Right cardiac atrium (tissue), 5 donors: ENCODE measurements around the gene RNU1-3. TPM values are rescaled to one million over a fixed set of nuclear protein-coding genes. Genes with fewer than 3 reads are reported as not detected.
"Not testable (repeated sequence)": the region's sequence is repeated elsewhere in the genome, so short reads cannot be mapped to it uniquely, and the experiment has no call there.

ENCODE experiments used
- ATAC-seq, 2 donors: fragments of 200-7000 bp; cut with Tn5 transposase; one replicate each; pipeline versions ENCODE4 v1.8.0 to v1.9.1; 2020; ENCODE audit warnings: moderate library complexity in 2 of 2, mild to moderate bottlenecking in 1 of 2
- DNase-seq, 3 donors: peaks; one replicate each; pipeline ENCODE4 v3.0.0-alpha.2; 2020
- H3K27ac ChIP-seq: one replicate; pipeline ENCODE4 v1.5.1; 2013; ENCODE audit warnings: mild to moderate bottlenecking, low read length, control low read depth, moderate library complexity
- H3K27me3 ChIP-seq: one replicate; pipeline ENCODE4 v1.6.1; 2013; ENCODE audit not compliant: control insufficient read depth, insufficient read depth
- H3K4me1 ChIP-seq: one replicate; pipeline ENCODE4 v1.6.1; 2013; ENCODE audit warnings: low read length; ENCODE audit not compliant: control insufficient read depth, insufficient read depth
- H3K4me3 ChIP-seq: one replicate; pipeline ENCODE4 v1.5.1; 2013; ENCODE audit warnings: low read length, control low read depth
- H3K9me3 ChIP-seq: one replicate; pipeline ENCODE4 v1.6.1; 2013; ENCODE audit warnings: low read length; ENCODE audit not compliant: control insufficient read depth
- WGBS: extraction: QIAGEN DNeasy Blood & Tissue Kit; methylation state at CpG from one replicate; pipeline ENCODE4 v1.1.7; 2013; 5-methylcytosine and 5-hydroxymethylcytosine counted together
- intact Hi-C, 4 donors: fragments of 100-400 bp; cut with DNase I; formaldehyde crosslinking; loops; one replicate each; pipeline versions ENCODE4 v1.11.0 to v1.14.0; 2022 to 2023
- polyA plus RNA-seq: library from polyadenylated mRNA; stranded (reverse); fragments of 200-250 nt; gene quantifications from one replicate; pipeline ENCODE4 v1.2.3, GENCODE V29; 2013
- total RNA-seq, 4 donors: library from RNA; stranded (reverse); fragmentation: NEBNext Ultra II Directional; extraction: Animal tissue kit (Norgen Biotek cat#: 25700); gene quantifications; one replicate each; pipeline ENCODE4 v1.2.1, GENCODE V29; 2021
- donor health status: healthy with polysubstance abuse.
- donor health status: DM: no; HTN: yes; CAD: no.
- donor health status: DM: no; HTN: no; CAD: no.
- donor health status: DM: no; HTN: yes; CAD: no; lungs with severe emphysema.
- donor health status: DM: yes; HTN: yes; CAD: no.

Gene RNU1-3
- total and polyA plus RNA-seq, 5 donors = 3,675 to 8,578 (median 7,073) TPM; not detected in 1

DNA sequence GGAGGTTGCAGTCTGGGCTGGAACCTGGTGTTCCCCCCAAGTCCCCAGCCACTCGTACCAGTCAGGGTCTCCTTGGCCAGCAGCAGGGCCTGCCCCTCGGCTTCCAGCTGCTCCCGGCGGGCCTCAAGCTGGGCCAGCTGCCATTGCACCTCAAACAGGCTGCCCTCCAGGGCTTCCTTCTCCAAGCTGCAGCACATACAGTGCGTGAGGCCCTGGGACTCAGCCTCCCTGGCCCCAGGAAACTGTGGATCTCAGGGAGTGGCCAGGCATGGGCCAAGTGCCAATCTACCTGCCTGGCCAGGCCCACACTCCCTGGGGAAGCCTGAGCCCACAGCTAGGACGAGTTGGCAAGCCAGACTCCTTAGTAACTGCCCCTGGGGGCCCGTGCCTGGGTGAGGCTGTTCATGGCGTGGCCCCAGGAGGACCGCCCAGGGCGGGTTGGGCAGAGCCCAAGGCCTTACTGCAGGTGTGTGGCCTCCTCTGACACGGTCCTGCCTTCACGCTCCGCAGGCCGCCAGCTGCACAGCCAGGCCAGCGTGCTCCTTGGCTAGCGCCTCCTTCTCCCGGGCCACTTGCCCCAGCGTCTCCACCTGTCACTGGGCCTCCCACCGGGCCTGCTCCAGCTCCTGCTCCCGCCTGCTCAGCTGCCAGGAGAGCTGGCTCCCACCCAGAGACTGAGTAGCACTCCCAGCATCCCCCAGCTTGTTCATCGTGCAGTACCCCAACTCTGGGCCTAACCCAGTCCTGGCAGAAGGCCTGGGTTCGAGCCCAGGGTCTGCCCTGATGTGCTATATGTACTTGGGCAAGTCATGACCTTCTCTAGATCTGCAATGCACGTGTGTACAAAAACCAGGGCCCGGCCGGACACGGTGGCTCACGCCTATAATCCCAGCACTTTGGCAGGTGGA is 42.7 kb downstream of the RNU1-3 start:
- not testable (repeated sequence) for H3K4me3 ChIP-seq, H3K4me1 ChIP-seq, H3K9me3 ChIP-seq, H3K27ac ChIP-seq, H3K27me3 ChIP-seq
- DNase-seq = peak; percentile 33 to 76 (median 69)
- peak; percentile 3 to 31 for ATAC-seq
- WGBS = 86% methylated on average over 27 of the region's 27 CpGs
- intact Hi-C loops = loop anchor here in 2 of 4 donors (5.0 kb wide), 1 partner anchor 323 kb away; no protein-coding TSS in a partner anchor

DNA sequence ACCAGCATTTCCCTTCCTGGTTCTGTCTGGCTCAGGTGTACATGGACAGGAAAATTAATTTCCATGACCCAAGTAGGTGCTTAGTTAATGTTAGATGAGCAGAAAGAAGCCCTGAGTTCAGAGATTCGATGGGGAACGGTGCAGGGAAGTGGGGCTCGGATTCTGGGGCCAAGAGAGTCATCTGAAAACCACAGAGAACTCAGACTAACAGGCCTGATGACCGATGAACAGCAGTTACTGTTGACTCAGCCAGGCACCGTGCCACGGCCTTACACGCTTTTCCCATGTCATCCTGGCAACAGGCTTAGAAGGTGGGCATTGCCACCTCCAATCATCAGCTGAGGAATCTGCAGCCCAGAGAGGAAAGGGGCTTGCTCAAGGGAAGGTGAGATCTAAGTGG is 43.4 kb downstream of the RNU1-3 start:
- not testable (repeated sequence) for H3K4me1 ChIP-seq, H3K27me3 ChIP-seq, ATAC-seq, H3K9me3 ChIP-seq, H3K27ac ChIP-seq, H3K4me3 ChIP-seq
- 87% methylated on average over 7 of the region's 7 CpGs for WGBS
- peak; percentile 12 to 47 (median 34) for DNase-seq
- intact Hi-C loops = loop anchor here in 2 of 4 donors (5.0 kb wide), 1 partner anchor 324 kb away; no protein-coding TSS in a partner anchor

DNA sequence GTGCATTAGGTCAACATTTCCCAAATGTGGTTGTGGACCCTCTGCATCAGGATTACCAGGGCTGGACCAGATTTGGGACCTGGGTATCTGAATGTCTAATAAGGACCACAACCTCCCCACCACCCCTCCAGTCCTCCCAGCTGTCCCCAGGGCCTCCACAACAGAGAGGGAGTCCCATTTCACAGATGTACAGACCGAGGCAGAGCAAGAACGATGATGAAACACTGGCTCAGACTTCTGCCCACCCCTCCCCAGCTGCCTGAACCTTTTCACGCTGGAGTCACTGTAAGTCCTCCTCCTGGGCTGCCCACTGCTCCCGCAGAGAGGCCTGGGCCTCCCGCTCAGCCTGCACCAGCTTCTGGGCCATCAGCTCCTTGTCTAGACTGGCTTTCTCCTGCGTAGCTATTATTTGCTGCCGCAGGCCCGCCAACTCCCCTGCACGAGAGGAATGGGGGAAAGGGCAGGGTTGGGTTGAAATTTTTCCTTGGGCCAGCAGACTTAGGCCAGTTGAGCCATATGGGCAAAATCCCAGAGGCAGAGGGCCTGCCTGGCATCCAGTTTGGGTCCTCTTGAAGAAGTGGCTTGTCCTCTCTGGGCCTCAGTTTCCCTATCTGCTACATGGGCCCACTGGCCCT is 45.0 kb downstream of the RNU1-3 start:
- not testable (repeated sequence) for H3K9me3 ChIP-seq, H3K27me3 ChIP-seq, H3K4me3 ChIP-seq, H3K27ac ChIP-seq, H3K4me1 ChIP-seq, ATAC-seq
- peak; percentile 15 to 55 (median 44) for DNase-seq
- WGBS = 94% methylated on average over 9 of the region's 9 CpGs
- intact Hi-C loops = loop anchor here in 3 of 4 donors (2.0 to 5.0 kb wide), 2 partner anchors 325 to 326 kb away; no protein-coding TSS in a partner anchor

DNA sequence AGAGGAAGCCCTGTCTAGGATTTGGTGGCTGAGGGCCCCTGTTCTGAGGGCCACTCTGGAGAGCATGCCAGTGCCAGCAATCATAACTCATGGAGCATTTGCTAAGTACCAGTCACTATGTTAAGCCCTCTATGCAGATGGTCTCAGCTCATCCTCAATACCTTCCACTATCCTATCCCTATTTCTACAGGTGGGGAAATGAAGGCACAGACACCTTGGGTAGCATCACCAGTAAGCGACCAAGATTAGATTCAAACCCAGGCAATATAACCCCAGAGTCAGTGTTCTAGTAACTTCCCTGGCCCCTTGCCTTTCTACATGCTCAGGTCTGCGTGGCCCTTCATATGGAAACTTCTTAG is 45.5 kb downstream of the RNU1-3 start:
- no peaks in the 10 kb centered on the region for H3K4me1 ChIP-seq
- H3K4me3 ChIP-seq = no peak overlapping the region
- H3K27ac ChIP-seq = no peak overlapping the region
- H3K27me3 ChIP-seq = no peaks in the 10 kb centered on the region
- DNase-seq (no peak), ATAC-seq (no peak)
- intact Hi-C loops = loop anchor here in 3 of 4 donors (2.0 to 5.0 kb wide), 2 partner anchors 326 kb away; no protein-coding TSS in a partner anchor
- 94% methylated on average over 2 of the region's 2 CpGs for WGBS
- H3K9me3 ChIP-seq = no peaks in the 10 kb centered on the region

DNA sequence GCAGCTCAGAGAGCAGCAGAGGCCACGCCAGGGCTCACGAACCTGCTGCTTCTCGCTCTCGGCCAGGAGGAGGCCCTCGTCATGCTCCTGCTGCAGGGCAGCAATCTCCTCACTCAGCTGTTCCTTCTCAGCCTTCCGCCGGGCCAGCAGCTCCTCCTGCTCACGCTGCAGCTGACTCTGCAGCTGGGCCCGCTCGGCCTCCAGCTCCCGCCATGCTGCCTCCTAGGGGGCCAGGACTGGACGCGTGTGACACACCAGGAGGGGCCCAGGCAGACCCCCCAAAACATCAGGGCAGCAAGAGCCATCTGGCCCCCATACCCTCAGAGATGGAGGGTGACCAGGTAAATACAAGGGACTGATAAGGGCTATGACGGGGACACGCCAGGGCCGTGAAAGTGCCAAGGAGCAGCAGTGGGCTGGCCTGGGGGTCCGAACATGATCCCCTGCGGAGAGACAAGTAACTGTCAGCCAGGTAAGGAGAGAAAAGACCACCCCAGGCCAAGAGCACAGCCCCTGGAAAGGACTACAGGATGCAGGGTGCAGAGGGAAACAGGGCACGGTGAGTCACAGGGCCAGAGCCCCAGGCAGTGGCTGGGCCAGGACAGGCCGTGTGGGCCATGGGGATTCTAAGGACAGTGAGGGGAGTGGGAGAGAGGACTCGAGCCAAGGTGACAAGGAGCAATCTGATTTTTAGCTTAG is 46.8 kb downstream of the RNU1-3 start:
- not testable (repeated sequence) for H3K4me1 ChIP-seq, H3K27ac ChIP-seq, H3K9me3 ChIP-seq, H3K4me3 ChIP-seq, H3K27me3 ChIP-seq
- intact Hi-C loops = loop anchor here in 3 of 4 donors (2.0 to 5.0 kb wide), 2 partner anchors 327 kb away; no protein-coding TSS in a partner anchor
- DNase-seq (peak; percentile 25 to 64 (median 52)), ATAC-seq (peak in 1 of 2 donors; percentile 8)
- 90% methylated on average over 21 of the region's 21 CpGs for WGBS

DNA sequence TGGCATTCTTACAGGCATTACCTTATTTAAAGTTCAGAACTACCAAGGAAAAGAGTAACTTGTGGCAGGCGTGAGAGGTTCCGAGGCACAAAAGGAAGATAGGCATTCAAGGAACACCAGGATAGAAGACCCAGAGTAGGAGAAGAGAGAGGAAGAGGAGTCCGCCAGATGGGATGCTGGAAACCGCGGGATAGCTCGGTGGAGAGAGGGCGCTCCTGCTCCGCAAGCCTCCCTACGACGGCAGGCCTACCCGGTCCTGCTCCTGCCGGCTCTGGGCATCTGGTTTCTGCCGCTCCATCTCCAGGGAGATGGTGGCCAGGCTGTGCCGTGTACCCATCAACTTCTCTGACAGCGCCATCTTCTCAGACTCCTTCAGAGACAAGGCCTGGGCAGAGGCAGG is 48.0 kb downstream of the RNU1-3 start:
- Histone ChIP-seq H3K4me1 (no peaks in the 10 kb centered on the region), H3K4me3 (no peak overlapping the region), H3K27me3 (no peaks in the 10 kb centered on the region), H3K27ac (no peak overlapping the region), H3K9me3 (no peaks in the 10 kb centered on the region)
- ATAC-seq = peak in 1 of 2 donors; percentile 2
- peak; percentile 16 to 62 (median 43) for DNase-seq
- intact Hi-C loops = no loop called here
- 76% methylated on average over 15 of the region's 15 CpGs for WGBS

DNA sequence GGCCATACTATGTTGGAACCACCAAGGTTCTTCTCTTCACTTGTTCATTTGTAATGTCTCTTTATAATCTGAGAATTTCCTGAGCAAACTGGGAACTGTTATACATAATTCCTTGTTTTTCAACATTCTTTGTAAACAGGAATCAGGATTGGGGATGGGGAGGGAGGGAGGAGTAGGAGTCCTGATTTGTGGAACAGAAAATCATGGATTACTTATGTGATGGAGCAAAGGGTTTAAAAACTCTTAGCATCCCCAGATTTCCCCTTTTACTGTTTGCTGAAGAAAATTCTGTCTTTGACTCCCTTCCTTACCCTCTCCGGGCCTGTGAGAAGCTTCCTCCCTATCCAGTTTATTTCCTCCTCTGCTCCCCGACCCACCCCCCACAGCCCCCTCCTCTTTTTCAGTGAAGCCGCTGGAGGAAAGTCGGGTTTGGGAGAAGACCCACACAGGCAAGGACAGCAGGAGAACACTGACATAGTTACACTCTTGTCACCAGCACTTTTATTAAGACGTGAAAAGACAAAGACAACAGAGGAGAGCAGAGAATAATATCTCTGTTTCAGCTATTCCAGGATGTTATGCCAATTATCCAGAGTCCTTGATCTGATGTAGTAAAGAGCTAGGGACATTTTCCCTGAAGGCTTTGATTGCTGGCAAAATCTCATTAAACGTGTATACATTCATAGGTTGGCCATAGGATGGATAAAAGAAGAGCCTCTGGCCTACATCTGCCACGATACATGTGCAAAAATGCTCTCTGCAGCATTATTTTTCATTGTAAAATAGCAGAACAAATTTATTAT is 48.8 kb downstream of the RNU1-3 start:
- H3K4me3 ChIP-seq = no peak overlapping the region
- intact Hi-C loops = no loop called here
- no peaks in the 10 kb centered on the region for H3K27me3 ChIP-seq
- 66% methylated on average over 7 of the region's 7 CpGs for WGBS
- DNase-seq = no peak
- H3K27ac ChIP-seq = no peak overlapping the region
- no peak for ATAC-seq
- no peaks in the 10 kb centered on the region for H3K9me3 ChIP-seq
- H3K4me1 ChIP-seq = no peaks in the 10 kb centered on the region

DNA sequence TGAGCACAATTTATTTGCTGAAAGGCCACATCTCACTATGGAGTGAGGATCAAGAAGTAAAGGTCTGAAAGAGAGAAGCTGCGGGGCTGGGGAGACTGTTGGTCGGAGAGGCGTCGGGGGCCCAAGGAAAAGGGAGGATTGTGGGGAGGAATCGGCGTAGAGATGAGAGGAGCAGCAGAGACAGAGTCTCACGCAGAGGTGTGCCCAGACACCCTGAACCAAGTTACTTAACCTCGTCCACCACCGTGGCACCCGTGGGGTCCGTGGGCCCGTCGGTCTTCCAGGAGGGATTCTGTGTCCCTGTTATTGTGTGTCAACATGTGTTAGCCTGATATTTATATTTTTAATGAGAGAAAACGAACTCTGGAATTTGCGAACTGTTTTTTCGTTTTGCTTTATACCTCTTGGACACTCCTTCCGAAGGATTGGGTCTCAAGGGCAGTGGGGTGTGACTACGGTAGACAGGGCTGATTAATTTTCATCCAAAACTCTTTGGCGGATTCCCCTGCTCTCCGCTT is 49.6 kb downstream of the RNU1-3 start:
- DNase-seq (peak; percentile 13 to 62 (median 54)), ATAC-seq (no peak)
- Histone ChIP-seq H3K9me3 (no peaks in the 10 kb centered on the region), H3K4me3 (no peak overlapping the region), H3K4me1 (no peaks in the 10 kb centered on the region), H3K27me3 (no peaks in the 10 kb centered on the region), H3K27ac (no peak overlapping the region)
- 90% methylated on average over 20 of the region's 20 CpGs for WGBS
- intact Hi-C loops = no loop called here
